Measurements from ENCODE around the gene APC2. TPM values are rescaled to one million over a fixed set of nuclear protein-coding genes. Genes with fewer than 3 reads are reported as not detected.
A peak's percentile ranks its signal among the peaks of the same experiment; 100 is the strongest.

Gene APC2
- total RNA-seq, 2 donors from 2014 or later = 0.18 to 0.56 TPM

DNA sequence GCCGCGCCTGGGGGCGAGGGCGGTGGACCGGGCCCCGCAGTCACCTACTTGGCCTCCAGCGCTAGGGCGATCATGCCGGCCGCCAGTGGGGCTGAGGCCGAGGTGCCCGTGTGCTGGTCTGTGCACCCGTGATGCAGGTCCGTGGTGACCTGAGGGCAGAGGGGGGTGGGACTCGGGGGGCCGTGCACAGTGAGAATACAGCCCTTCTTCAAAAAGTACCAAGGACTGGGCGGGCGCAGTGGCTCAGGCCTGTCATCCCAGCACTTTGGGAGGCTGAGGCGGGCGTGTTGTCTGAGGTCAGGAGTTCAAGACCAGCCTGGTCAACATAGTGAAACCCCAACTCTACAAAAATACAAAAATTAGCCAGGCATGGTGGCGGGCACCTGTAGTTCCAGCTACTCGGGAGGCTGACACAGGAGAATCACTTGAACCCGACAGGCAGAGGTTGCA, 34.1 kb downstream of the APC2 start:
- ATAC-seq (no peak), DNase-seq (no peak)
- intact Hi-C loops (cut with DNase I, micrococcal nuclease) = no loop called here

DNA sequence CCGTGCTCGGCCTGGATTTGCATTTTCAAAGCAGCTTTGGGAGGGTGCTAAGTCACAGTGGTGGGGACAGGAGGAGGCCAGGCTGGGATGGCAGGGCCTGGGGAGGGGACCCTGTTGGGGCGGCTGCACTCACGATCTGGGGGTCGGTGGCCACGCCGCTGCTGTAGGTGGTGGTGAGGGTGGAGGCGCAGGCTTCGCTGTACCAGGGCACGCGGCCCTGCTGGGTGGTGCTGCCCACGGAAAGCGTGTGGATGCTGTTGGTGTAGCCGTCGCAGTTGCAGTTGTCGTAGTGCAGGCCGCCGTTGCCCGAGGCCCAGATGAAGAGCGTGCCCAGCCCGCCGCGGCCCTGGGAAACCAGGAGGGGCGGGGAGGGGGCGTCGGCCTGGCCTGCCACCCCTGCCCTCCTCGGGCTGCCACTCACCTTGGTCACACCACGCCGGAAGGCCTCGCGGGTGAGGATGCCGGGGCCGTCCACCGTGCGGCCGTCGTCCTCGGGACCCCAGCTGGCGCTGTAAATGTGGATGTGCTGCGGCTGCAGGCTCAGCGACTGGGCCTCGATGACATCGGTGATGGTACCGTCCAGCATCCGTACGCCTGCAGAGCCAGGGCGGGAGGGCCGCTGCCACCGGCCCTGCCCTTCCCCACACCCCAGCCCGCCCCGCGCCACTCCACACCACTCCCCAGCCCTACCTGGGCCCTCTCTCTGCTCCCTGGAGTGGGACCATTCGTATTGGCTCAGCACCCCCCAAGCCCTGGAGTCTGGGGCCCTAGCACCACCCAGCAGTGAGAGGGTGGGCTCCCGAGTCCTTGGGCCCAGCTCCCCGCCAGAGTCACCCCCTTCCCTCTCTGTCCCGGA, 37.0 kb downstream of the APC2 start:
- ATAC-seq (no peak), DNase-seq (no peak)
- intact Hi-C loops (cut with DNase I, micrococcal nuclease) = no loop called here

DNA sequence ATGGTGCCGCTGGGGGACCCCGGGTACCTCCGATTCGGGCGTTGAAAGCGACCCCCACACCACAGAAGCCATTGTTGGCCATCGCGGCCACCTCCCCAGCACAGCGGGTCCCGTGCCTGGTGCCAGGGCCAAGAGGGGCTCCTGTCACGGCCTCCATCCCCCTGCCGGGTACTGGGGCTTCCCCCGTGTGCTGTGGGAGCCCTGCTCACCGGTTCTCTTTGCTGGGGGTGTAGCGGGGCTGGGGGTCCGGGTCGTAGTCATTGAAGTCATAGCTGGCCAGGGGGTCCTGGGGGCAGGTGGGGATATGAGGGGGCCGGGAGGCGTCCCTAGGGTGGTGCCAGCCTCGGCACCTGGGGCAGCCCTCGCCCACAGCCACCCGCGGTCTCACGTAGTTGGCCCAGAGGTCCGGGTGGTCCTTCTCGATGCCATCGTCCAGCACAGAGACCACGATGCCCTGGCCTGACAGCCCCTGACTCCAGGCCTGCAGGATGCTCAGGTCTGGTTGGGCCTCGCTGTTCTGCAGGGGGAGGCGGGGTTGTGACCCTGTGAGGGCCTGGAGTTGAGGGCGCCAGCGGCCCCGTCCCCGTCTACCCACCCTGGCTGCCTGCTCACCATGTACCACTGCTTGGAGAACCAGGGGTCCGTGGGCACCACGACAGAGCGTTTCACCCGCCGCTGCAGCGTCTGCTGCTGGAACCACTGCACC, 37.8 kb downstream of the APC2 start:
- ATAC-seq (no peak), DNase-seq (no peak)
- intact Hi-C loops (cut with DNase I, micrococcal nuclease) = no loop called here

DNA sequence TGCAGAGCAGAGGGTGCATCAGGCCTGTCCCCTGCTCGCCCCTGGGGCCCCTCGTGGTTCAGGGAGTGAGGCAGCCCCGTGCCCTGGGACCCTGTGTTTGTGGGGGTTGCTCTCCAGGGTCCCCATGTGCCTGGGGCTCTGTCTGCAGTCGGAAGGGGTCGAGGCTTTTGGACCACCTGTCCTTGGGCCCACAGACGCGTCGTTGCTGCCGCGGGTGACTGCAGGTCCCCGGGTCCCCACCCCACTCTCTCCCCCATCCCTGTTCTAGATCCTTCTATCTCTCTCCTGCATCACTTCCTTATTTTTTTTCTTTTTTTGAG, 38.3 kb downstream of the APC2 start:
- DNase-seq (no peak), ATAC-seq (no peak)
- intact Hi-C loops (cut with DNase I, micrococcal nuclease) = no loop called here

DNA sequence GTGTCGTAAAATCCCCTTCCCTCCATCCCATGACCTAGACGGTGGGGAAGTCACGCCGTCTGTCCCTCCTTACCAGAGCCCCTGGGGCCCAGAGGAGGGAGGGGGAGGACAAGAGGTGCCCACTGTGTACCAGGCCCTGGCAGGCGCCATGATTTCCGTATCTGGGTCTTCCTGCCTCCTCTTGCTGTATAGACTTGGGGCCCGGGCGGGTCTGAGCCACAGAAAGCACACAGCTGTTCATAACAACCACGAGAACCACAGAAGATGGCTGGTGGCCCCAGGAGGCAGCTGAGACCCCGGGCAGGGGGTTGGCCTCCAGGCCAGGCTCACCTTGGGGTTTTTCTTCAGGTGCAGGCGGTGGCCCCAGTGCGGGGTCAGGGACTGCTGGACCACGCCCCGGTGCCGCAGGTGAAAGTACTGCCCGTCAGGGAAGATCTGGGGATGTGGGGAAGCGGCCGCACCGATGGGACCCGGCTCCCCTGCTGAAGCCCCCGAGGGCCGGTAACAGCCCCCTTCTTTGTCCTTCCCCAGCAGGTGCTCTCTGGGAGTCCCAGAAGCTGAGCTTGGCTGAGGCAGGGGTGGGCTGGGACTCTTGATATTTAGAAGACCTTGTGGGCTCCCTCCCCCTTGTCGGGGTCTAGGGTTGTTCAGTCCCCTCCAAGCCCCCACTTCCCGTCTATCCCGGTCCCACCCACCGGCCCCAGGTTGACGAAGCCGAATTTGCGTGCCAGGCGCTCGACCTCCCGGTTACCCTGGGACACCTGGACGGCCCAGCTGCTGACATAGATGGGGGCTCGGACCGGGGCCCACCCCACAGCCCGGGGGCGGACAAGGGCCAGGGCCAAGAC, 39.8 kb downstream of the APC2 start:
- intact Hi-C loops (cut with DNase I, micrococcal nuclease) = no loop called here
- DNase-seq (peak in 1 of 2 donors; percentile 49), ATAC-seq (no peak)

DNA sequence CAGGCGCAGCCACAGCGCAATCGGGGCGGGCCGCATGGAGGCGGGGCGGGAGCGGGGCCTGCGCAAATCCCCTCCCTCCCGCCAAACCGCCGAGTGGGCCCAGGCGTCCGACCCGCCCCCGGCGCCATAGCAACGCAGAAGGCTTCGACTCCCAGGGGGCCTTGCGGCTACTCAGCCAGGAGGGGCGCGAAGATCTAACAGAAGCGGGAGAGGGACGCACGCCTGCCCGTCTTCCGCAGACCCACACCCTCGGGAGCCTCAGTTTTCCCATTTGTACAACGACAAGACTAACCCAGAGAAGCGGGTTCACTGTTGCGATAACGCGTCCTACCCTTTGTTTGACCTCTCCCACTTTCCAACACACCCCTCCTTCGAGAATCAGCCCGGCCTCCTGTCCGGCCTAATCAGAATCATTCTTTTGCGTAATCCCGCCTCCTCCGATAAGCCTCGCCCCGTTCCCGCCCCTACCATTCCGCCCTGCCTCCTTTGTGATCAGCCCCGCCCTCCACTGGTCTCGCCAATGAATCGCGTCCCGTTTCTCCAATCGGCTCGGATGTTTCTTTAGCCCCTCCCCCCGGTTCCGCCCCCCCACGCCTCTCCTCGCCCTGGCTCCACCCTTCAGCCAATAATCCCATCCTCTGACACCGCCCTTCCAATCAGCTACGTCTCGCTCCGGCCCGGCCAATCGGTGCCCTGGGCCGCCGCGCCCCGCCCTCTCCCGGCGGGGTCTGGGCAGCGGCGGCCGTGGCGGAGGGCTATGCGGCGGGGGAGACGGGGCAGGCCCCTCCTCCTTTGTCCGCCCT, 40.6 kb downstream of the APC2 start, which contains the start of gene PCSK4:
TSS of gene PCSK4 (minus strand) at position 40 of the 803 bp plus-strand sequence. CDS start at position 36, 4 bp downstream.
- ATAC-seq (peak; percentile 84), DNase-seq (peak; percentile 99)
- intact Hi-C loops (cut with DNase I, micrococcal nuclease) = no loop called here

DNA sequence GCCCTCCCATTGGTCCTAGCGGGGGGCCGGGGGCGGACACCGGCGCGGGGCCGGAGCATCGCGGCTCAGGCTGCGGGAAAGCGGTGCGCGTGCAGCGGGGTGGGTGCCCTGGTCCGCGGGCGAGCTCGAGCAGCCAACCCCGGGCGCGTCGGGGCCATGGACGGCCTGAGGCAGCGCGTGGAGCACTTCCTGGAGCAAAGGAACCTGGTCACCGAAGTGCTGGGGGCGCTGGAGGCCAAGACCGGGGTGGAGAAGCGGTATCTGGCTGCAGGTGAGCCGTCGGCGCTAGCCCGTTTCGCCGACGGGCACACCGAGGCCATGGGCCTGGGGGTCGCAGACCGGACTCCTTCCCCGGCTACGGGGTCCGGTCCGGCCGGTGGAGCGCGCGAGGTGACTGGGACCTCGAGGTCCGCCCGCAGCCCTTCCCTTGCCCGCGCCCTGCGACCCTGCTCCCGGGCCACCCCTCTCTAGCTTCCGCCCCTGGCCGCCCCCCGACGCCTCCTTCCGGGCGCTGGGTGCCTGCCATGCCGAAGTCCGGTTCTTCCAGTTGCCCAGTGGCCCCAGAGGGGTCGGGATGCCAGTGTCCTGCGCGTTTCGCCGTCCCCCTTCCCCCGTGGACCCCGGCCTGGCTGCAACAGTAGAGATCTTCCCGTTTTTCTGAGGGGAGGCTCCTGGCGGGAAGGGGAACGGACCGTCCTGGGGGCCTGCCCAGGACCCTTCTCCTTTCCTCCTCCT, 41.4 kb downstream of the APC2 start, which contains the start of gene REEP6:
TSS of gene REEP6 (plus strand) at position 68 of the 735 bp plus-strand sequence. CDS start at position 157, 89 bp downstream.
- DNase-seq (no peak), ATAC-seq (no peak)
- intact Hi-C loops (cut with DNase I, micrococcal nuclease) = no loop called here

DNA sequence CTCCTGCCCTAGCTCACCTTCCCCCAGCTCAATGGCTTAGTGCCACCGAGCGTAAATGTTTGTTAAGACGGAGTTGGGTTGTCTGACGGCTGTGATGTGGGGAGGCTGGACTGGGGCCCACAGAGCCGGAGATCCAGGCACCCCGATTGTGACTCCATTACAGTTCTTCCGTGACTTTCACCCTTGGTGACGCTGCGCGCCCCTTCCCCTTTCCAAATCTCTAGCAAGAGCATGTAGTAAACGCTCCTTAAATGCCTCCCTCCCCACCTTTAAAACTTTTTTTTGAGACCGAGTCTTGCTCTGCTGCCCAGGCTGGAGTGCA, 41.9 kb downstream of the APC2 start:
- intact Hi-C loops (cut with DNase I, micrococcal nuclease) = no loop called here
- DNase-seq = no peak
- ATAC-seq = no peak

DNA sequence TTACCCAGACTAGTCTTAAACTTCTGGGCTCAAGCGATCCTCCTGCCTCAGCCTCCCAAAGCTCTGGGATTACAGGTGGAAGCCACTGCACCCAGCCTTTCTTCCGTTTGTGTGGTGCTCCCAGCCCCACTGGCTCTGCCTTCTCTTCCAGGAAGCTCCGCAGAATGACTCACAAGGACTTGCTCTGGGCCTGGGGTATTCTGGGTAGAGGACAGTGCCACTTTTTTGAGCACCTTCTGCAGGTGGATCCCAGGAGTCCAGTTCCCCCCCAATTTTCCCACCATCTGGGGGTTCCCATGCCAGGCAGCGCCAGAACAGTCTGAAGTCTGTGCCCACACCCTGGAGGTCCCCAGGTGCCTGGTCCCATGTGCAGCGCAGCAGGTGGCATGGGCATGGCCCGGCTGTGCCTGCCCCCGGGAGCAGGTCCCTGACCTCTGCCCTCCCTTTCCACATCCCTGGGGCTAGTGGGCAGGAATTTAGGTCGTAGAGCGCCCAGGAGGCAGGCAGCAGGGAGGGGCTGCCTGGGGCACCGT, 42.6 kb downstream of the APC2 start:
- DNase-seq = no peak
- intact Hi-C loops (cut with DNase I, micrococcal nuclease) = no loop called here
- no peak for ATAC-seq

DNA sequence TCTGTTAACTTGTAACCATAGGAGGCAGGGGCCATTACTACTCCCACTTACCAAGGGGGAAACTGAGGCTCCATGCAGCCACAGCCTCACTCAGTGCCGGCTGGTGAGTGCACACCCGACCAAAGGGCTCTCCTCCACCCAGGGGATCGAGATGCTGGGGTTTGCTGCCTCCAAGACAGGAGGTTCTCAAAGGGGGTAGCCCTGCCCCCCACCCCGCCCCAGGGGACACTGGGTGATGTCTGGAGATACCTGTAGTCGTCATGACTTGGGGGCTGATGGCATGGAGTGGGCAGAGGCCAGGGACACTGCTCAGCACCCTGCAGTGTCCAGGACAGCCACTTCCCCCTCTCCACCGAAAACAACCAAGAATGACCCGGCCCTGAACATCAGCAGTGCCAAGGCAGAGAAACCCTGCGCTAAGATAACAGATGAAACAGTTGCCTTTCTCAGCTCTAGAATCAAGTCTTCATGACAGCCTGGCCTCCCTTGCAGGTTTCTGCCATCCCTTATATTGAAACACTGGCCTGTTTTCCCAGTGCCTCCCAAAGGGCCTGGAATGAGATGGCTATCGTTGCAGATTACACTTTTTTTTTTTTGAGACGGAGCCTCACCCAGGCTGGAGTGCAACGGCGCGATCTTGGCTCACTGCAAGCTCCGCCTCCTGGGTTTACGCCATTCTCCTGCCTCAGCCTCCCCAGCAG, 44.3 kb downstream of the APC2 start:
- ATAC-seq (no peak), DNase-seq (no peak)
- intact Hi-C loops (cut with DNase I, micrococcal nuclease) = no loop called here

DNA sequence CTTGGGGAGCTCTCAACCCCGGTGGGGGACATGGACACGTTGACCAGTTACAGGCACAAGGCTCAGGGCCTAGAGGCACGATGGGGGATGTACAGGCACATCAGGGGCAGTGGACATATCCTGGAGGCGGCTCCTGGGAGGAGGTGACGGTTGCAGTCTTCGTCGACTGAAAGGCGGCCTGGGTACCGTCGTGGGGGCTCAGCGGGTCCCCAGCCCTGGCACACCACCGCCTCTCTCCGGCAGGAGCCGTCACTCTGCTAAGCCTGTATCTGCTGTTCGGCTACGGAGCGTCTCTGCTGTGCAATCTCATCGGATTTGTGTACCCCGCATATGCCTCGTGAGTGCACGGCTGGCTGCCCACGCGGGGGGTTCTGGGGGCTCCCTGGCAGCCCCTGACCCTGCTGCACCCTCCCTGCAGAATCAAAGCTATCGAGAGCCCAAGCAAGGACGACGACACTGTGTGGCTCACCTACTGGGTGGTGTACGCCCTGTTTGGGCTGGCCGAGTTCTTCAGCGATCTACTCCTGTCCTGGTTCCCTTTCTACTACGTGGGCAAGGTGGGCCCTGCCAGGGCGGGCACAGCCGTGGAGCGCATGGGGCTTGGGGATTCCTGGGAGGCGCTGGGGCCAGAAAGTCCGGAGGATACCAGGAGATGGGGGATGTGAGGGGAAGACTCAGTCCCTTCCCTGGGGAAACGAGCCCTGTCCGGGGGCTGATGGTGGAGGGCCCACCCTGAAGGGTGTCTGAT, 45.3 kb downstream of the APC2 start:
- intact Hi-C loops (cut with DNase I, micrococcal nuclease) = no loop called here
- DNase-seq (no peak), ATAC-seq (no peak)

DNA sequence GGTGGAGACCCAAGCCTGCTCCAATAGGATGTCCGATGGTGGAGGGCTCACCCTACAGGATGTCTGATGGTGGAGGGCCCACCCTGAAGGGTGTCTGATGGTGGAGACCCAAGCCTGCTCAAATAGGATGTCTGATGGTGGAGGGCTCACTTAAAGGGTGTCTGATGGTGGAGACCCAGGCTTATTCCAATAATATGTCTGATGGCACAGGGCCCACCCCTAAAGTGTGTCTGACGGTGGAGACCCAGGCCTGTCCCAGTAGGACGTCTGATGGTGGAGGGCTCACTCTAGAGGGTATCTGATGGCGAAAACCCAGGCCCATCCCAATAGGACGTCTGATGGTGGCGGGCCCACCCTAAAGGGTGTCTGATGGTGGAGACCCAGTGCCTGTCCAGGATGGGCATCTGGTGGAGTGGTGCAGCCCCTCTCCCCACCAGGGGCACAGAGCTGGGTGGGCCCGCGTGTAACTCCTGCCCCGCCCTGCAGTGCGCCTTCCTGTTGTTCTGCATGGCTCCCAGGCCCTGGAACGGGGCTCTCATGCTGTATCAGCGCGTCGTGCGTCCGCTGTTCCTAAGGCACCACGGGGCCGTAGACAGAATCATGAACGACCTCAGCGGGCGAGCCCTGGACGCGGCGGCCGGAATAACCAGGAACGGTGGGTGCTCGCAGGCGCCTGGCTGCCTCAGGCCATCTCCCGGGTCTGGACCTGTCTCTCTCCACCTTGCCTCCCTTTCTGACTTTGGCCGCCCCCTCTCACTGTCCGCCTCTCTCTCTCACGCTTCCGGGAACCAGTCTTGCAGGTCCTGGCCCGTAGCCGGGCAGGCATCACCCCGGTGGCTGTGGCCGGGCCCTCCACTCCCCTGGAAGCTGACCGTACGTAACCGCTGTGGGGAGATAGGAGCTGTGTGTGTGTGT, 46.1 kb downstream of the APC2 start:
- ATAC-seq (peak; percentile 17), DNase-seq (no peak)
- intact Hi-C loops (cut with DNase I, micrococcal nuclease) = no loop called here

DNA sequence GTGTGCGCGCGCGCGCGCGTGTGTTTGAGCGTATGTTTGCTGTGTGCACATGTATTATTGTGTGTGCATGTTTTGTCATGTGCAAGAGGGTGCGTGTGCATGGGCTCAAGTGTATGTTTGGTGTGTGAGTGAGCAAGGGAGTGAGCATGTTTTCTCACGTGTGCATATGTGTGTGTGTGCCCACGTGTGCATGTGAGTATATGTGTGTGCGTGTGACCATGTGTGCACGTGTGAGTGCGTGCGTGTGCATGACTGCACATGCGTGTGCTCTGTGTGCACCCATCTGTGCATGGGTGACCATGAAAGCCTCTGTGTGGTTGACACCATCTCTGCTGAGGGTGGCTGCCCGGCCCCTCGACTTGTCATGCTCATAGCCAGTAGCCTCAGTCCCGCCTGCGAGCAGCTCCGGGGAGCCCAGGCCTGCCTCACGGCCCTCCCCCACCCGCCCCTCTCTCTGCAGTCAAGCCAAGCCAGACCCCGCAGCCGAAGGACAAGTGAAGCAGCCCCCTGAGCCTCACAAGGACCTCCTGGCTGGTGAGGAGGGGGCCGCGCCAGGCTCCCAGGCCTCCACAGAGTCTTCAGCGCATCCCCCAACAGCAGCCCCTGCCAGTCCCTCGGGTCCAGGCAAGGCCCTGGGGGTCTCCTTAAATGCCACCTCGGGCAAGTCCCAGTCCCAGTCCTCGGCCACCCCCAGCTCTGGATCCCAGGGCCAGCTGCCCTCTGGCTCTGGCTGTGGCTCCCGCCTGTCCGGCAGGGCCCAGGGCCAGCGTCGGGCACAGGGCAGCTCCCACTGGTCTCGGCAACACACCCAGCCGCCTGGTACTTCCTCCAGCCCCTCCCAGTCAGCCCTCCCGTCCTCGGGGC, 47.0 kb downstream of the APC2 start:
- ATAC-seq (no peak), DNase-seq (no peak)
- intact Hi-C loops (cut with DNase I, micrococcal nuclease) = no loop called here

DNA sequence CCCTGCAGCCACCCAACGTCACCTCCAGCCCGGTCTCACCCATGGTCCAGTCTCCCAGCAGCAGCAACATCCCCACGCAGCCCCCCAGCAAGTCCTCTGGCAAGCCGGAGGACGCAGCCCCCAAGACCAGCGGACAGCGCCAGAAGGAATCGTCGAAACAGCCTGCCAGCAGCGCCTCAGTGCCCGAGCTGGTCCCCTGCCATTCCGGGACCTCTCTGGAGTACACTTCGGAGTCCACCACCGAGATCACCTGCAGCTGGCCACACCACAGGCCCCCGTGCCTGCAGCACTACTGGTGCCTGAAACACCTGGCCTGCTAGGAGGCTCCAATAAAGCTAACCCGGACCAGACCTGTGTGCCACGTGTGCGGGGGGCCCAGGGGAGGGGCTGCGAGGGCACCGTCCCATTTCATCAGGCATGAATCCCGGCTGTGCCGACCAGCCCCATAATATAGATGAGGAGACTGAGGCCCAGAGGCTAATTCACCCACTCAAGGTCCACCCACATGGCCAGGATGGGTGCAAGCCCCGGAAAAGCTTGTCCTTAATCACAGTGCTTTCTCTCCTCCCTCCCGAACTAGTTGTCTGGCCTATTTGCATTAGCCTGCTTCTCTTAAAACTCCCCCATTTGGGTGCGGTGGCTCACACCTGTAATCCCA, 47.8 kb downstream of the APC2 start:
- DNase-seq (no peak), ATAC-seq (no peak)
- intact Hi-C loops (cut with DNase I, micrococcal nuclease) = no loop called here
